Neural cell (in vitro differentiated cells): ENCODE results near the gene FH. TPM values are rescaled to one million over a fixed set of nuclear protein-coding genes. Genes with fewer than 3 reads are reported as not detected.

ENCODE experiments used
- H2AFZ ChIP-seq: fragments of 200-600, 300-800 bp; sonication (generic), shearing (Covaris generic); 2 replicates; pipeline ENCODE4 v1.6.0; 2014; ENCODE audit warnings: low read depth, mild to moderate bottlenecking, antibody characterized with exemption, low read length, moderate library complexity
- H3F3A ChIP-seq: fragments of 200-600 bp; shearing (Covaris generic); 2 replicates; pipeline ENCODE4 v1.6.1; 2016; ENCODE audit warnings: mild to moderate bottlenecking, moderate library complexity, mixed read lengths, antibody characterized with exemption, low read length; ENCODE audit not compliant: insufficient read depth, poor library complexity, severe bottlenecking
- H3K27ac ChIP-seq: fragments of 200-600, 300-800 bp; sonication (generic), shearing (Covaris generic); 2 replicates; pipeline ENCODE4 v1.5.1; 2014; ENCODE audit warnings: mild to moderate bottlenecking, low read length, moderate library complexity
- H3K27me3 ChIP-seq: fragments of 300-800, 200-600 bp; sonication (generic), shearing (Covaris generic); 2 replicates; pipeline ENCODE4 v1.6.0; 2014; ENCODE audit warnings: mild to moderate bottlenecking, low read depth, low read length, moderate library complexity; ENCODE audit not compliant: insufficient read depth
- H3K36me3 ChIP-seq: fragments of 300-800, 200-600 bp; sonication (generic), shearing (Covaris generic); 2 replicates; pipeline ENCODE4 v1.5.1; 2014; ENCODE audit warnings: mild to moderate bottlenecking, antibody characterized with exemption, low read length, moderate library complexity; ENCODE audit not compliant: insufficient read depth
- H3K4me2 ChIP-seq: fragments of 300-800, 200-600 bp; sonication (generic), shearing (Covaris generic); 2 replicates; pipeline ENCODE4 v1.6.0; 2014; ENCODE audit warnings: mild to moderate bottlenecking, low read length
- H3K4me3 ChIP-seq: fragments of 300-800, 200-600 bp; sonication (generic), shearing (Covaris generic); 2 replicates; pipeline ENCODE4 v1.5.1; 2014; ENCODE audit warnings: mild to moderate bottlenecking, low read length, moderate library complexity
- H3K79me2 ChIP-seq: fragments of 200-600 bp; shearing (Covaris generic); replicated peaks from 2 replicates; pipeline ENCODE4 v1.6.0; 2014; ENCODE audit warnings: mild to moderate bottlenecking, low read length, moderate library complexity; ENCODE audit not compliant: insufficient read depth
- H3K9ac ChIP-seq: fragments of 300-800, 200-600 bp; sonication (generic), shearing (Covaris generic); 2 replicates; pipeline ENCODE4 v1.6.1; 2016; ENCODE audit warnings: mild to moderate bottlenecking, low read length, mixed read lengths
- H3K9me2 ChIP-seq: fragments of 200-600 bp; shearing (Covaris generic); 2 replicates; pipeline ENCODE4 v1.6.1; 2016; ENCODE audit warnings: mild to moderate bottlenecking, low read length, mixed read lengths; ENCODE audit not compliant: insufficient read depth
- H3K9me3 ChIP-seq: fragments of 200-600, 300-800 bp; sonication (generic), shearing (Covaris generic); 2 replicates; pipeline ENCODE4 v1.6.1; 2016; ENCODE audit warnings: mild to moderate bottlenecking, mixed run types, low read length, moderate library complexity, mixed read lengths
- H4K20me1 ChIP-seq: fragments of 200-600 bp; shearing (Covaris generic); 2 replicates; pipeline ENCODE4 v1.6.1; 2016; ENCODE audit warnings: mild to moderate bottlenecking, mixed run types; ENCODE audit not compliant: insufficient read depth
- EZH2 ChIP-seq: fragments of 200-600, 300-800 bp; shearing (Covaris generic), sonication (generic); IDR thresholded peaks from 2 replicates; pipeline ENCODE4 v1.6.1; 2014; ENCODE audit warnings: antibody characterized with exemption, low read length, borderline replicate concordance, mild to moderate bottlenecking; ENCODE audit not compliant: insufficient read depth, poor library complexity, severe bottlenecking
- MXI1 ChIP-seq: fragments of 450-650 bp; conservative IDR thresholded peaks from 2 replicates; pipeline ENCODE4 v1.6.1; 2014; ENCODE audit warnings: antibody characterized with exemption, mild to moderate bottlenecking; ENCODE audit not compliant: poor library complexity, severe bottlenecking
- POLR2AphosphoS5 ChIP-seq: IDR thresholded peaks from 2 replicates; pipeline ENCODE4 v1.6.1; 2012
- RAD21 ChIP-seq: fragments of 450-650 bp; conservative IDR thresholded peaks from 2 replicates; pipeline ENCODE4 v1.6.1; 2014; ENCODE audit warnings: antibody characterized with exemption, mild to moderate bottlenecking, moderate library complexity
- REST ChIP-seq: IDR thresholded peaks from 2 replicates; pipeline ENCODE4 v1.6.1; 2012; ENCODE audit warnings: borderline replicate concordance
- SMC3 ChIP-seq: fragments of 450-650 bp; conservative IDR thresholded peaks from 2 replicates; pipeline ENCODE4 v1.6.1; 2014; ENCODE audit warnings: antibody characterized with exemption, mild to moderate bottlenecking, moderate library complexity; ENCODE audit not compliant: poor library complexity
- TAF1 ChIP-seq: IDR thresholded peaks from 2 replicates; pipeline ENCODE4 v1.6.1; 2012; ENCODE audit warnings: low read depth
- polyA plus RNA-seq: library from polyadenylated mRNA; depleted of rRNA; stranded (reverse); fragments of >200 nt; gene quantifications from 2 replicates; pipeline ENCODE4 v1.2.3, GENCODE V29; 2014
- TF ChIP-seq, protein P1 (sequence below): fragments of 450-650 bp; IDR thresholded peaks from 2 replicates; pipeline ENCODE4 v1.5.1; 2014; ENCODE audit warnings: antibody characterized with exemption, mild to moderate bottlenecking, moderate library complexity; ENCODE audit not compliant: poor library complexity, severe bottlenecking

The FH gene
- polyA plus RNA-seq, 1 donor from 2014 or later, result 114 TPM

GRCh38 chr1:241499910-241500309 lies 19.6 kb downstream of the FH start:
- H3K9me3 ChIP-seq, result no peaks in the 10 kb centered on the region
- peaks cover 10% of the 10 kb centered on the region for H3K36me3 ChIP-seq
- peak; percentile 93 for TF ChIP-seq RAD21
- TF ChIP-seq, protein P1, sequence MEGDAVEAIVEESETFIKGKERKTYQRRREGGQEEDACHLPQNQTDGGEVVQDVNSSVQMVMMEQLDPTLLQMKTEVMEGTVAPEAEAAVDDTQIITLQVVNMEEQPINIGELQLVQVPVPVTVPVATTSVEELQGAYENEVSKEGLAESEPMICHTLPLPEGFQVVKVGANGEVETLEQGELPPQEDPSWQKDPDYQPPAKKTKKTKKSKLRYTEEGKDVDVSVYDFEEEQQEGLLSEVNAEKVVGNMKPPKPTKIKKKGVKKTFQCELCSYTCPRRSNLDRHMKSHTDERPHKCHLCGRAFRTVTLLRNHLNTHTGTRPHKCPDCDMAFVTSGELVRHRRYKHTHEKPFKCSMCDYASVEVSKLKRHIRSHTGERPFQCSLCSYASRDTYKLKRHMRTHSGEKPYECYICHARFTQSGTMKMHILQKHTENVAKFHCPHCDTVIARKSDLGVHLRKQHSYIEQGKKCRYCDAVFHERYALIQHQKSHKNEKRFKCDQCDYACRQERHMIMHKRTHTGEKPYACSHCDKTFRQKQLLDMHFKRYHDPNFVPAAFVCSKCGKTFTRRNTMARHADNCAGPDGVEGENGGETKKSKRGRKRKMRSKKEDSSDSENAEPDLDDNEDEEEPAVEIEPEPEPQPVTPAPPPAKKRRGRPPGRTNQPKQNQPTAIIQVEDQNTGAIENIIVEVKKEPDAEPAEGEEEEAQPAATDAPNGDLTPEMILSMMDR, result peak; percentile 87
- no peak for TF ChIP-seq REST
- TF ChIP-seq SMC3, result peak; percentile 96
- H3K4me3 ChIP-seq, result no peak overlapping the region
- H3K9ac ChIP-seq, result no peak overlapping the region
- H3K79me2 ChIP-seq, result no peaks in the 10 kb centered on the region
- H2AFZ ChIP-seq, result no peak overlapping the region
- H3K27ac ChIP-seq, result no peak overlapping the region
- H3K27me3 ChIP-seq, result no peaks in the 10 kb centered on the region
- no peak overlapping the region for H3K4me2 ChIP-seq
- H3F3A ChIP-seq, result no peaks in the 10 kb centered on the region
- H3K9me2 ChIP-seq, result no peaks in the 10 kb centered on the region
- H4K20me1 ChIP-seq, result no peaks in the 10 kb centered on the region

DNA sequence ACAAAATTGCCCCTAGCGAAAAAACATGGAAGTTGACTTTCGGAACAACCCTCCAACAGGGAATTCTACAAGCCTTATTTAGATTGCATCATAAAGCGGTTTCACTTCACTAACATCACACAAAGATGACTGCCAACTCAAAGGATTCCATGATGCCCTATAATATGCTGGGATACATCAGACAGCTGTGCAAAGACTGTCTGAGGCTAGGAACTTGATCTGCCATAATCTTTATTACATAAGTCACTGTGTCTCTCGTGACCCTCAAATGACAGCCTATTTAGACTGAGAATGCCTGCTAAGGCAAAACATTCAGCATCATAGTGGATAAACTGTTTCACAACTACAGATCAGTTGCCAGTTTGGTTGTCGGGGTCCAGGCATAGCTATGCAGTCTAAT lies 23.8 kb downstream of the FH start:
- Histone ChIP-seq H2AFZ (no peak overlapping the region), H3K4me2 (no peak overlapping the region), H3K27ac (no peak overlapping the region), H3K9me2 (no peaks in the 10 kb centered on the region), H3K4me3 (no peak overlapping the region), H3K79me2 (no peaks in the 10 kb centered on the region), H3K9ac (no peak overlapping the region), H4K20me1 (no peaks in the 10 kb centered on the region), H3K9me3 (no peaks in the 10 kb centered on the region), H3K27me3 (no peaks in the 10 kb centered on the region), H3K36me3 (peaks cover 8% of the 10 kb centered on the region), H3F3A (no peaks in the 10 kb centered on the region)
- TF ChIP-seq RAD21, result no peak
- no peak for TF ChIP-seq POLR2AphosphoS5
- no peak for TF ChIP-seq MXI1

DNA sequence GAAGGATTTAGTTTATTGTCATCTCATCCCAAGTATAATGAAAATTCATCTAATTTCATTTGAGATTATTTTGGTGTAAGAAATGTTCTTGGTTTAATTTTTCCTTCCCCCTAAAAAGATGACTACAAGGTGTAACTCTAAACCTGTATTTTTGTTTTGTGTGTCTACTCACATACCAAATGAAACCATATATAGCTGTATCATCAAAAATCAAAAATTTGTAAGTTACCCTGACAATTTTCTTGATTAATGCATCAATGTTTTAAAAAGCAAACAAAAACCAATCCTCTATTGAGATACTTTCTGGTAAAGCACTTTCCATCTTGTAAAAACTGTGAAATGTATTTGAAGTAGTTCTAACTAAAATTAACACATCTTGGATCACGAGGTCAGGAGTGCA lies 30.8 kb downstream of the FH start:
- no peaks in the 10 kb centered on the region for H3K9me3 ChIP-seq
- H3K4me3 ChIP-seq, result no peak overlapping the region
- no peaks in the 10 kb centered on the region for H3K79me2 ChIP-seq
- no peak overlapping the region for H3K27ac ChIP-seq
- H3F3A ChIP-seq, result no peaks in the 10 kb centered on the region
- H3K9ac ChIP-seq, result no peak overlapping the region
- H3K36me3 ChIP-seq, result no peaks in the 10 kb centered on the region
- no peaks in the 10 kb centered on the region for H3K9me2 ChIP-seq
- TF ChIP-seq RAD21, result no peak
- no peak for TF ChIP-seq TAF1
- TF ChIP-seq EZH2, result no peak
- TF ChIP-seq POLR2AphosphoS5, result no peak
- TF ChIP-seq, protein P1, result no peak
- TF ChIP-seq REST, result no peak
- no peak for TF ChIP-seq SMC3
- H2AFZ ChIP-seq, result no peak overlapping the region
- H4K20me1 ChIP-seq, result no peaks in the 10 kb centered on the region
- no peaks in the 10 kb centered on the region for H3K27me3 ChIP-seq
- H3K4me2 ChIP-seq, result no peak overlapping the region
